Astrocyte of the spinal cord (primary cell): Measurements from ENCODE around the gene RACK1.
A peak's percentile ranks its signal among the peaks of the same experiment; 100 is the strongest.
"Not testable (repeated sequence)": the region's sequence is repeated elsewhere in the genome, so short reads cannot be mapped to it uniquely, and the experiment has no call there.

ENCODE experiments used
- DNase-seq: peaks from one replicate; pipeline ENCODE4 v3.0.0; 2011; ENCODE audit warnings: low read depth, low spot score
- H3K4me3 ChIP-seq: 2 replicates; pipeline ENCODE4 v1.5.1; 2011; ENCODE audit warnings: low read depth, mild to moderate bottlenecking, low read length, moderate library complexity
- in situ Hi-C: cut with HindIII; loops from 2 replicates; pipeline ENCODE4 v1.10.0; 2017; ENCODE audit warnings: low sequenced_read_pairs
- TF ChIP-seq, protein P1 (sequence below): IDR thresholded peaks from 2 replicates; pipeline ENCODE4 v1.5.1; 2012; ENCODE audit warnings: low read depth, mild to moderate bottlenecking, low read length, inconsistent platforms

The RACK1 gene

DNA sequence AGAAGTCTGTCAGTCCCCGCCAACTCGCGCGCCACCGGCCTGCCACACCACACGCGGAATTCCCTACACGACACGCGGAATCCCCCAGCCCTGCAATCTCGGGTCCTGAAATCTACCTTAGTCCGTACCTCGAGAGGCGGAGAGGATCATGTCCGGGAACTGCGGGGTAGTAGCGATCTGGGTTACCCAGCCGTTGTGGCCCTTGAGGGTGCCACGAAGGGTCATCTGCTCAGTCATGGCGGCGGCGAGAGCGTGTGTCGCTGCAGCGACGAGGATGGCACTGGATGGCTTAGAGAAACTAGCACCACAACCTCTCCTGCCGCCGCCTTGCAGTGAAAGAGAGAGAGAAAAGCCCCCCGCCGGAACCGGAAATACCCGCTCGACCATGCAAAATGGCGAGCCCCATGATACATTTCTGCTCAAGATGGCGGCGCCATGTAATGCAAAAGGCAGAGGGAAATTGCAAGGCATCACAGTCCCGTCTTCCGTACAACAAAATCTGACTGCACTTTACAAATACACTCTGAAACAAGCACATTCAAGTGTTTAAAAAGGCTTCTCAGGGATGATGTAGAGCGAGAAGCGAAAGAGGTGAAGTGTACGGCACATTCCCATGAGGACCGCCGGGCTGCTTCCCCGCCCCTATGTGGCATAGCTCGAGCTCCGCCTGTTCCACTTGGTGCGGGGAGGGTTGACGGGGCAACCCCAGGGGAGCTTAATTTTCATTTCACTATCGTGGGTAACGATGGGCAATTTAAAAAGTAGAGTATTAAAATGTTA lies at the start of gene RACK1:
Gene RACK1, minus strand, starts transcription at position 343 of the 780 bp plus-strand sequence. Its CDS starts 106 bp downstream, at position 237.
- TF ChIP-seq, protein P1, sequence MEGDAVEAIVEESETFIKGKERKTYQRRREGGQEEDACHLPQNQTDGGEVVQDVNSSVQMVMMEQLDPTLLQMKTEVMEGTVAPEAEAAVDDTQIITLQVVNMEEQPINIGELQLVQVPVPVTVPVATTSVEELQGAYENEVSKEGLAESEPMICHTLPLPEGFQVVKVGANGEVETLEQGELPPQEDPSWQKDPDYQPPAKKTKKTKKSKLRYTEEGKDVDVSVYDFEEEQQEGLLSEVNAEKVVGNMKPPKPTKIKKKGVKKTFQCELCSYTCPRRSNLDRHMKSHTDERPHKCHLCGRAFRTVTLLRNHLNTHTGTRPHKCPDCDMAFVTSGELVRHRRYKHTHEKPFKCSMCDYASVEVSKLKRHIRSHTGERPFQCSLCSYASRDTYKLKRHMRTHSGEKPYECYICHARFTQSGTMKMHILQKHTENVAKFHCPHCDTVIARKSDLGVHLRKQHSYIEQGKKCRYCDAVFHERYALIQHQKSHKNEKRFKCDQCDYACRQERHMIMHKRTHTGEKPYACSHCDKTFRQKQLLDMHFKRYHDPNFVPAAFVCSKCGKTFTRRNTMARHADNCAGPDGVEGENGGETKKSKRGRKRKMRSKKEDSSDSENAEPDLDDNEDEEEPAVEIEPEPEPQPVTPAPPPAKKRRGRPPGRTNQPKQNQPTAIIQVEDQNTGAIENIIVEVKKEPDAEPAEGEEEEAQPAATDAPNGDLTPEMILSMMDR = no peak
- in situ Hi-C loops = no loop called here
- H3K4me3 ChIP-seq = peak within 1 kb of the TSS; percentile 86
- DNase-seq = peak; percentile 95

DNA sequence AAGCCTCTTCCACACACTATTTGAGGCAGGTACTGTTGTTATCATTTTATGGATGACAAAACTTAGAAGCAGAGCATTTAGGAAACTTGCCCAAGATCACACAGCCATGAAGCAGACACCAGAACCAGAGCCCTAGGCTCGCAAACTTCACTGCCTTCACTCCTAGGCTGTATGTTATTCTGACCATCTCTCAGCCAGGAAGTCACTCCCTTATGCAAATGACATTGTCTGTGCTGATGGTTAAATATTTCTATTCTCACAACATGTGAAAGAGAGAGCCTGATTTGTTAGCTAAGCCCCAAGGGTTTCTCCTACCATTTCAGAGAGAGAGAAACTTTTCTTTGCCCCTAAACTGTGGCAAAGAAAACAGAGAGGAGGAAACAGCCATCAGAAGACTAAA lies 43.6 kb upstream of the RACK1 start:
- DNase-seq, in situ Hi-C loops, H3K4me3 ChIP-seq: not testable (repeated sequence)

DNA sequence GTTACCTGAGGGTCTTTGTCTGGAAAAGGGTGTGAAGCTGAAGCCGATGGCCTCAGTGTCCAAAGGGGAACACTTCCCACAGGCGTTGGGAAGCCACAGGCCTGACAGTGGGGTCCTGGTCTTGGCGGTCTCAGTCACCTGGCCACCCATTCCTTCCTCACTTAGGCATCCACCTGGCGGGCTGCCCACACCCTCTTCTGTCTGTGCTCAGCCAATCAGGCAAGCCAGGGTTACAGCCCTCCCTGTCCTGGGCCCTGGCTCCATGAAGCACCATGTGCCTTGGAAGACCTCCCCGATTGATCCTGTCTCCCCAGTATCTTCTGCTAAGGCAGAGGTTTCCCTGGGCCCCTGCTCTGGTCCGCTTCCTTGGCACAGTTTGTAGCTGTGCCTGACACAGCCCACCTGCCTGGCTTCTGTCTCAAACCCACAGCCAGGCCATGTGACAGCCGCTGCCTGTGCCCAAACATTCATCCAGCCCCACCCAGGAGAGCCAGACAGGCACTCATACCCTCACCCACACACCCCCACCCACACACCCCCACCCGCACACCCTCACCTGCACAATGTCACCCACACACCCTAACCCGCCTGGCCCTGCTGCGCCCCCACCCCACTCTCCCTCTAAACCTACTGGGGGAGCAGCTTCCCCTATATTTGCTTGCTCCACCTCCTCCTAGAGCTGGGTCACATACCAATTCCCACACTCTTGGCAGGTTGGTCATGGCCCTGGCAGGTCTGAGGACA lies 42.4 kb upstream of the RACK1 start:
- H3K4me3 ChIP-seq, DNase-seq, in situ Hi-C loops: not testable (repeated sequence)

DNA sequence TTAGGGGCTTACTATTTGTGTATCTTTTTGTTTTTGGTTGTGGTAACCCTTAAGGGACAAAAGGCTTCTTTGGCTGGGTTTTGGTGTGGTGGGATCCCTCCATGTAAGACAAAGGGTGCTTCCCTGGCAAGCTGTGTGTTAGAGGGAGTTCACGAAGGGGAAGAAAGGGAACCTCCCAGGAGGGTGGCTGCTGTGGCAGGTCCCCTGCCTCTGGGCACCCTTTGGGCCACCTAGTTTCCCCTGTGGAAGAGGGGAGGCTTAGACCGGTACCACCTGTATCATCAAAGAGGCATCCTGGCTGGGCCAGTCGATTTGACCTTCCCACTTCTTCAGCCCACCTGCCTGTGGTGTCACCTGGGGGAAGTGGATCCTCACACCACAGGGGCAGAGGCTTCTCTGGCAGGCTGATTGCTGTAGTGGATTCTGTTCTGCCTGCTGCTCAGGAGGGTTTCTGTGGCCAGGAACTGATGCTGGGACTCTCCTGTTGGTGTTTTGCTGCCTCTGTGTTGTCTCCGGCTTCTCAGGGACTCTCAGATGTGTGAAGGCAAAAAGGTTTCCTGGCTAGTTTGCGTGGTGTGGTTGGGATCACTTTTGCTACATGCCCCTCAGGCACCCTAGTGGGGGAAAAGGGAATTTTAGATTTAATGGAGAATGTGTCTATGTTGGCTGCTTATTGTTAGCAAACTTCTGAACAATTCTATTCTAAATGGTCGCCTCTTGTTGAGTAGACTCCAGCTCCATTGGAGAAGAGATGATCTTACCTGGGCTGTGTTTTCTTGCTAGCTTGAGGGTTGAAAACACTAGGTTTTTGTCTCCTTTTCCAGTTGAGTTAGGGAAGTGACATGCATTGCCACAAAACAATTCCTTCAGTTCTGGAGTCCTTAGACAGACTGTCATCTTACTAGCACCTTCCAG lies 40.4 kb upstream of the RACK1 start:
- in situ Hi-C loops, H3K4me3 ChIP-seq, DNase-seq: not testable (repeated sequence)

DNA sequence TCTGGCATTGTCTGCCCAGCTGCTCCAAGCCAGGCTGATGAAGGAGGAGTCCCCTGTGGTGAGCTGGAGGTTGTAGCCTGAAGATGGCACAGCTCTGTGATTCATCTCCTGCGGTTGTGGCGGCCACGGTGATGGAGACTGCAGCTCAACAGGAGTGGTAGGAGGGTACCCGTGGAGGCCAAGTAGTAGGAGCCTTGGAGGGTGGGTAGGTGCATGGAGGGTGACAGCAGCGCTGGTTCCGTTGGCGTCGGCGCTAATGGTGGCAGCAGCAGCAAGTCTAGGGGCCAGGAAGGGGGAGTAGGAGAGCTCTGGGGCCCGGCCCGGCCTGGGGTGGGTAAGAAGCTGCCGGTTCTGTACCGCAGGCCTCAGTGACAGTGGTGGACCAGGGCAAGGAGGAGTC lies 39.6 kb upstream of the RACK1 start:
- in situ Hi-C loops = no loop called here
- DNase-seq = no peak
- TF ChIP-seq, protein P1 = no peak
- H3K4me3 ChIP-seq = no peak overlapping the region

DNA sequence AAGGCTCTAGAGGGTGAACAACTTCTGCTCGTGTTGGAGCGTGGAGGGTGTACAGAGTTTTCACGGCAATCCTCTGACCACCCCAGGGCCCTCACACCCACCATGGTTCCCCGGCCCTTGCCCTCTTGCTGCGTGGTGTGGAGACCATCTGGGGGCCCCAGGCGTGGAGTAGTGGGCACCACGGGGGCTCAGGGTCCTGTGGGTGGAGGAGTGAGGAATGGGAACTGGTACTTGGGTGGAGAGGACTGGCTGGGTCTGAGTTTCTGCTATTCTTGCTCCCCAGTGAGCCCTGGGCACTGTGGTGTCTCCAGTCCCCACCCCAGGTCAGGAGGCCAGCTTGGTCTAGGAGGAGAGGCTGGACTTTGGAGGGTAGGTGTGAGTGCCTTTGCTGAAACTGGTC lies 39.2 kb upstream of the RACK1 start:
- TF ChIP-seq, protein P1 = no peak
- in situ Hi-C loops = no loop called here
- no peak for DNase-seq
- no peak overlapping the region for H3K4me3 ChIP-seq

DNA sequence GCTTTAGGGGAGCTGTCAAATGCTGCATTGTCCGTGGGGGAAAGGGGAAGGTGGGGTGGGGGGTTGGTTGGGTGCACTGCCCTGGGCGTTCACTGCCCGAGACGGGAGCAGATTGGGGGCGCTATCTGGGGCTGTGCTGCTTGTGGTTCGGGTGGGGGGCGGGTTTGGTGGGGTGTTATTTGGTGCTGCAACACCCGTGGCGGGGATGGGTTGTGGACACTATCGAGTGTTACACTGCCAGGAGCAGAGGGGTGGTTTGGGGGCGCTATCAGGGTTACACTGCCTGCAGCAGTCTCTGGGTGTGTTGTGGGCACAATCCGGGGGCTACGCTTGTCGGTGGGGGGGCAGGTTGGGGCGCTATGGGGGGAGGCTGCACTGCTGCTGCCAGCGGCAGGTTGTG lies 38.7 kb upstream of the RACK1 start:
- DNase-seq, in situ Hi-C loops, H3K4me3 ChIP-seq: not testable (repeated sequence)

GRCh38 chr5:181281984-181282316 lies 38.2 kb upstream of the RACK1 start:
- DNase-seq = no peak
- H3K4me3 ChIP-seq = no peak overlapping the region
- in situ Hi-C loops = no loop called here
- TF ChIP-seq, protein P1 = no peak
